ENCODE measurements around the gene RING1. TPM values are rescaled to one million over a fixed set of nuclear protein-coding genes. Genes with fewer than 3 reads are reported as not detected.
A peak's percentile ranks its signal among the peaks of the same experiment; 100 is the strongest.

RING1 gene
- total RNA-seq, 1 experiment from 2014 or later, result 31.0 TPM

DNA sequence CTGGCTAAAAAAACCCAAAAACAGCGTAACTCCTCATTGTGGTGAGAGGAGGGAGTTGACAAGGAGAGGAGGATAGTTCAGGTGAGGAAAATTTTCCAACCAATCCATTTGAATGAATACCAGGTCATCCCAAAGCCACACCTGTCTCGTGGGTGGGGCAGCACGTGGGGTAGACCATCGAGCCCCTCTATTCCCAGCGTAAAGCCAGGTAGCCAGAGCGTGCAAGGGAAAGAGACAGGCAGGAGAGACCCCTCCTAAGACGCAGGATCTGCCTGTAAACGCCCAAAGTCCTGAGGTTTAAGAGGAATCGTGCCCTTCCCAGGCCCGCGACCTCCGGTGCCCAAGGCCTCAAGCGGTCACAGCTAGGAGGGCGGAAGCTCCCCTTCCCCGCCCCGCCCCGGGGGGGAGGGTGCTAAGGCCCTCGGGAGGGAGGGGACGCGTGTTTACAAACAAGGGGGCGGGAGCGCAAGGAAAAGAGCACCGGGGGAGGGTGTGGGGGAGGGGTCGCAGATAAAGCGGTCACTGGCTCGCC lies 8.5 kb upstream of the RING1 start:
- H4K8ac ChIP-seq (replicated peaks; ENCODE audit: insufficient read length, low read depth, low read length), result no peak overlapping the region
- no peaks in the 10 kb centered on the region for H3K9me3 ChIP-seq (ENCODE audit: control insufficient read depth, low read depth, low read length)
- no CpG with 5 or more reads among the region's 26 CpGs for WGBS (ENCODE audit: extremely low coverage, insufficient read length, low lambda C conversion rate)
- H3K9me3 Mint-ChIP-seq, result no peaks in the 10 kb centered on the region; a peak in 1 of 5 replicates
- no peak overlapping the region for H3K56ac ChIP-seq (ENCODE audit: insufficient read length, low read depth, low read length)
- DNase-seq, result no peak
- peaks cover 38 to 56% (median 46%) of the 10 kb centered on the region in 3 experiments for H3K36me3 Mint-ChIP-seq (ENCODE audit: insufficient read depth in 1 of 3, low read depth in 3 of 3)
- H3K23me2 ChIP-seq (ENCODE audit: insufficient read length, low read depth, low read length, poor library complexity, severe bottlenecking), result peaks cover 9% of the 10 kb centered on the region
- no peak overlapping the region for H2BK5ac ChIP-seq (ENCODE audit: insufficient read length, low read length)
- H3K27ac ChIP-seq (ENCODE audit: insufficient read length, low read depth, low read length), result no peak overlapping the region
- H4K91ac ChIP-seq (ENCODE audit: insufficient read length, low read depth, low read length), result no peak overlapping the region
- no peaks in the 10 kb centered on the region for H4K20me1 ChIP-seq (ENCODE audit: control insufficient read depth, insufficient read depth, insufficient read length)
- H3K4me2 ChIP-seq (ENCODE audit: insufficient read depth, insufficient read length, low read length), result peak overlapping the region; percentile 86
- no peak overlapping the region for H2BK120ac ChIP-seq (ENCODE audit: low read depth, low read length, poor library complexity, severe bottlenecking)
- no peak overlapping the region for H2BK12ac ChIP-seq (ENCODE audit: insufficient read length, low read depth, low read length)
- peak overlapping the region; percentile 73 for H3K9ac ChIP-seq (ENCODE audit: extremely low read depth, insufficient read length, low read length)
- H3K4me1 Mint-ChIP-seq, result peaks cover 34 to 44% of the 10 kb centered on the region in 2 experiments
- no peak overlapping the region for H2AK5ac ChIP-seq (ENCODE audit: insufficient read length, low read length)
- no peaks in the 10 kb centered on the region for H3K27me3 ChIP-seq (ENCODE audit: insufficient read depth, low read length)
- no peaks in the 10 kb centered on the region for H3K27me3 Mint-ChIP-seq (ENCODE audit: low read depth)
- peaks cover 9% of the 10 kb centered on the region; the same call in 1 of the 2 replicates for H3K4me1 ChIP-seq (ENCODE audit: insufficient read depth, low read length)
- H3K27ac Mint-ChIP-seq, result peak overlapping the region; percentile 42 to 89 (median 75); a peak in 5 of 7 replicates
- H3K4me3 Mint-ChIP-seq, result peak overlapping the region; percentile 96 to 99
- no peak overlapping the region for H2BK20ac ChIP-seq (ENCODE audit: low read depth, low read length, poor library complexity, severe bottlenecking)
- H2AFZ ChIP-seq (ENCODE audit: low read length), result no peak overlapping the region
- 0 out of 2 replicates have a peak overlapping the region, but pooled peaks have one; percentile 87 for H3K14ac ChIP-seq (ENCODE audit: insufficient read depth, low read length)
- H3K79me2 ChIP-seq (ENCODE audit: insufficient read depth, low read length), result peaks cover 4% of the 10 kb centered on the region; the same call in 1 of the 2 replicates
- no peaks in the 10 kb centered on the region for H3K79me1 ChIP-seq (ENCODE audit: insufficient read depth, low read depth, low read length, poor library complexity, severe bottlenecking)
- TF ChIP-seq, protein P1, sequence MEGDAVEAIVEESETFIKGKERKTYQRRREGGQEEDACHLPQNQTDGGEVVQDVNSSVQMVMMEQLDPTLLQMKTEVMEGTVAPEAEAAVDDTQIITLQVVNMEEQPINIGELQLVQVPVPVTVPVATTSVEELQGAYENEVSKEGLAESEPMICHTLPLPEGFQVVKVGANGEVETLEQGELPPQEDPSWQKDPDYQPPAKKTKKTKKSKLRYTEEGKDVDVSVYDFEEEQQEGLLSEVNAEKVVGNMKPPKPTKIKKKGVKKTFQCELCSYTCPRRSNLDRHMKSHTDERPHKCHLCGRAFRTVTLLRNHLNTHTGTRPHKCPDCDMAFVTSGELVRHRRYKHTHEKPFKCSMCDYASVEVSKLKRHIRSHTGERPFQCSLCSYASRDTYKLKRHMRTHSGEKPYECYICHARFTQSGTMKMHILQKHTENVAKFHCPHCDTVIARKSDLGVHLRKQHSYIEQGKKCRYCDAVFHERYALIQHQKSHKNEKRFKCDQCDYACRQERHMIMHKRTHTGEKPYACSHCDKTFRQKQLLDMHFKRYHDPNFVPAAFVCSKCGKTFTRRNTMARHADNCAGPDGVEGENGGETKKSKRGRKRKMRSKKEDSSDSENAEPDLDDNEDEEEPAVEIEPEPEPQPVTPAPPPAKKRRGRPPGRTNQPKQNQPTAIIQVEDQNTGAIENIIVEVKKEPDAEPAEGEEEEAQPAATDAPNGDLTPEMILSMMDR (conservative IDR thresholded peaks at IDR 0.05), result no peak
- H4K5ac ChIP-seq (ENCODE audit: insufficient read length, low read depth, low read length), result no peak overlapping the region
- no peak overlapping the region for H3K4ac ChIP-seq (ENCODE audit: low read depth, low read length)
- H2BK15ac ChIP-seq (ENCODE audit: low read depth, low read length), result no peak overlapping the region
- no peak overlapping the region for H3T11ph ChIP-seq (ENCODE audit: low read length)
- no peak overlapping the region for H3K23ac ChIP-seq (ENCODE audit: insufficient read length, low read depth, low read length)
- no peak overlapping the region for H3K18ac ChIP-seq (ENCODE audit: insufficient read length, low read depth, low read length)
